ENCODE measurements around the gene DHX57.

DNA sequence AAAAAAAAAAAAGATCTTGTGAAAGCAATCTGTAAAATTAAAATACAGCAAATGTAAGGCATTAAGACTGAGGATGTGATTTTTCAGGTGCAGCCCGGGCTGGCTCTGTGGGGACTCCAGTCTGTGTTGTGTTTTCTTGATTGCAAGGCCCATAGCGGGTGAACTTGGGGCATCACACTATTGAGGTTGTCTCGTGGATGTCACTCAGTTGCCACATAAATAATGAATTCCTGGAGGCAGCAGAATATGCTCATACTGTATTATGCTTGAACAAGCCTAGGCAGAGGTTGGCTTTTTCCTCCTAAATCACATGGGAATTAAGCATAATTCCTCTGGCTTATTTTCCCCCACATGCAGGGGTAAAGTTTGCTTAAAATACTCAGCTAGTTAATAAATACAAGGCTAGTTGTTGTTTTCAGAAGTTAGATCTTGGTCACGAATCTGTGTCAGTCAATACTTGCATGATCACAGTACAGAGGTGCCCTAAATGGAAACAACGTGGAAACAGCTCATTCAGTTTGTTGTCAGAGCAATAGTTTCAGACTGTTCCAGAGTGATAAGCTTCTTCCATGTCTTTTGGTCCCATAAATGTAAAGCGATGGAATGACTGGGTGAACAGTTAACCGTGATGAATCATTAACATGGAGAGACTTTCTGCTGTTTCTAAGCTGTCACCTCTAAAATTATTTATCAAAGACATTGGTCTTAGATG, 81.3 kb downstream of the DHX57 start:
- TF ChIP-seq POLR2AphosphoS5 (IDR thresholded peaks at IDR 0.05; ENCODE audit: low read depth, low read length) (no peak), POLR2A (IDR thresholded peaks at IDR 0.05; ENCODE audit: low read depth, low read length) (no peak), TAF1 (IDR thresholded peaks at IDR 0.05; ENCODE audit: low read depth, low read length) (no peak), SPI1 (IDR thresholded peaks at IDR 0.05; ENCODE audit: low read depth, low read length) (no peak), PAX5 (IDR thresholded peaks at IDR 0.05; ENCODE audit: insufficient read depth, low read length, severe bottlenecking) (no peak)
